ENCODE data around the gene ZBTB6.

ZBTB6 gene

GRCh38 chr9:122912964-122913673, at the start of gene ZBTB6:
TSS of gene ZBTB6 (minus strand) at chr9:122913323. CDS start at chr9:122912072, 1,251 bp downstream.
- peak; percentile 86 for DNase-seq (ENCODE audit: low spot score)

GRCh38 chr9:122961139-122961538, 48.0 kb upstream of the ZBTB6 start:
- DNase-seq (ENCODE audit: low spot score), result no peak

- no peak for DNase-seq (ENCODE audit: low spot score)
These were observed 42.8 kb upstream of the ZBTB6 start for GRCh38 chr9:122955961-122956360.

DNA sequence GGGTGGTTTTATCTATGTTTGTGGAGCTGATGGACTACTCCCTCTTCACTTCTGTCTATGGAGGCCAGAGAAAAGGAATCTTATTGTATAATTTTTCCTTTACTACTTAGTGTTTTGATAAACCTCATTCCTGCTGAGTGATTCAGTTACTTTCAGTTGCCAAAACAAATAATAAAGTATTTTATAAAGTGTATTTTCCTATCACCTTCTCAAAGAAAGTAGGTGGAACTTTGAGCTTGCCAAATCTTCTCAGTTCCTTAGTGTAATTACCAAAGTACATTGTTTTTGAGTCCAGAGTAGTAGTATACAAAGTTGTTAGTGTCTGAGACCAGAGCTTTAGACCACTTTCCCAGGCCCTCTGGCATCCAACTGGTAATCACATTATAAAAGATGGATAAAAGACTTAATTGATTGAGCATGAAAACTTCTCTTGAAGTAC, 41.1 kb upstream of the ZBTB6 start:
- DNase-seq (ENCODE audit: low spot score), result no peak

- no peak for DNase-seq (ENCODE audit: low spot score)
These were observed 37.9 kb upstream of the ZBTB6 start for GRCh38 chr9:122951056-122951455.

- DNase-seq (ENCODE audit: low spot score), result no peak
These were observed 37.1 kb upstream of the ZBTB6 start for GRCh38 chr9:122950263-122950662.

DNA sequence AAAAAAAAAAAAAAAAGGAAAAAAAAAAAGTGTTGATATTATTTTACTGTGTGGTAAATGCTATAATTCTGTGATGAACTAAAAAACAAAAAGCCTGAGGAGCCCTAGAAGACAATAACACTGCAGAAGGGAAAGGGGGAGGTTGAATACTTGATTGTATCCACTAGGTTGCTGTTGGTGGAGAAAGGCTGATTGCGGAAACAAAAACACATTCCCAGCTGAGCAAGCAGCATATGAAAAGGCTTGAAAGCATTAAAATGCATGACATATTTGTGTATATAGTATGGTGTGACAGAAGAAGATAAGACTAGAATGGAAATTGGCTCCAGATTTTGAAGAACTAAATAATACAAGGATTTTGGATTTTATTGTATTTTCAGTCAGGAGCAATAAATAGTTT, 36.6 kb upstream of the ZBTB6 start:
- no peak for DNase-seq (ENCODE audit: low spot score)

DNA sequence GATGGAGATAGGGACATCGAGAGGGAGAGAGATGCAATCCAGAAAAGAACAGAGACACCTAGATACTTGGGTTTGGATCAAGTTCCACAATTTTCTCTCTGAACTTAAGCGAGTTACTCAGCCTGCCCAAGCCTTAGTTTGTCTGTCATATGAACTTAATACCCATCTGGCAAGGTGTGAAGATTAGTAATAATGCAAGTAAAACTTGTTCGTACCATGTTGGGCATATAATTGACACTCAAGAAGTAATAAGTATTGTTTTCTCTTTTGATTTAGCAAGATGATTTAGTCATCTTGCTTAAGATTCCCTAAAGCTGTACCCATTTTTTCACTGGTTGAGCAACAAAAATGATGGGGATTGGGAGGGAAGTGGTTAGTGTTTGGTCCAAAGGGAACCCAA, 35.2 kb upstream of the ZBTB6 start:
- DNase-seq (ENCODE audit: low spot score), result no peak

DNA sequence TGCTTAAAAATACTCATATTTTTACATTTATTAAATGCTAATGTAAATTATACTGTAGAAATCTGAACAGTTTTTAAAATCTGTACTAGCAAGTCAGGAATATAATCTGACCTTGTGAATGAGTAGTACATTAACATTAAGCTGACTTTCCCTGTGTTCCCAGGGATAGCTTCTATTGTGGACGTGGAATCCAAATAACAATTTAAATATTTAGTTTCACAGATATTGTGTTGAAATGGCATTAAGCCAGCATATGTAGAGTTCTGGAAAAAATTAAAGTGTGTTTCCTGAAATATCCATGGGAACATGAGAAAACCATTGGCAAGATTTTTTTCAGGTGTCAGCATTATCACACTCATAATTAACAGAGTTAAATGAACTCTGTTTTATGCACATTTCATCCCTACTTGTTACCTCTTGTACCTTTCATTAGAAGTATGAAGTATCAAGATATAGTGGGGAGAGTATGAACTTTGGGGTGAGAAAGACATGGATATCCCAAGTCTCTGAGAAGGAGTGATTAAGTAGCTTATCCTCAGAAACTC, 33.4 kb upstream of the ZBTB6 start:
- no peak for DNase-seq (ENCODE audit: low spot score)

GRCh38 chr9:122944960-122945888, 32.1 kb upstream of the ZBTB6 start:
- DNase-seq (ENCODE audit: low spot score), result no peak

- no peak for DNase-seq (ENCODE audit: low spot score)
These were observed 28.6 kb upstream of the ZBTB6 start for GRCh38 chr9:122941582-122942234.

- DNase-seq (ENCODE audit: low spot score), result peak; percentile 97
These were observed 27.8 kb upstream of the ZBTB6 start, which contains the start of gene RABGAP1 for GRCh38 chr9:122940749-122941581. TSS of gene RABGAP1 (plus strand) at chr9:122941020. CDS start at chr9:122957060, 16,040 bp downstream.

GRCh38 chr9:122940454-122940748, 27.3 kb upstream of the ZBTB6 start:
- no peak for DNase-seq (ENCODE audit: low spot score)

GRCh38 chr9:122939601-122940000, 26.5 kb upstream of the ZBTB6 start:
- no peak for DNase-seq (ENCODE audit: low spot score)

GRCh38 chr9:122936883-122937282, 23.8 kb upstream of the ZBTB6 start:
- no peak for DNase-seq (ENCODE audit: low spot score)

DNA sequence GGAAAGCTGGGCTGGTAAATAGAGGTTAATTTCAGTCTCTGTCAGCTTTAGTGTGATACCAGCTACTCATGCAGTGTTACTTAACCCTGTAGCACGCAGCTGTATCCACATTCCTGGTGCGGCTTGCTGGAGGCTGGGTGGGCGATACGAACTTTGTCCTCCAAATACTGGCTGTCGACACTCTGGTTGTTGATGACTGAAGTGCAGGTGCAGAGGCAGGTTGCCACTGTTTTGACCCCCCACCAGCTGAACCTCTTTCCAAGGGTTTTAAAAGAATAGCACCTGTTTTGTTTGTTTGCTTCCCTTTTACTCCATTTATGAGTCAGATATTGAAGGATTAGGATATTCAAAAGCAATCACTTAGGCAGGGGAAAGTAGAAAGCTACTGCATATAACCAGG, 23.3 kb upstream of the ZBTB6 start:
- DNase-seq (ENCODE audit: low spot score), result no peak

- peak; percentile 96 for DNase-seq (ENCODE audit: low spot score)
These were observed 18.4 kb upstream of the ZBTB6 start, which contains the start of gene ZBTB26 for GRCh38 chr9:122931226-122932121. TSS of gene ZBTB26 (minus strand) at chr9:122931512. CDS start at chr9:122919934, 11,578 bp downstream.

GRCh38 chr9:122930541-122931225, 17.6 kb upstream of the ZBTB6 start:
- no peak for DNase-seq (ENCODE audit: low spot score)

GRCh38 chr9:122929796-122930354, 16.8 kb upstream of the ZBTB6 start:
- no peak for DNase-seq (ENCODE audit: low spot score)
